HEK293 (cell line): ENCODE measurements around the gene STUB1.
A peak's percentile ranks its signal among the peaks of the same experiment; 100 is the strongest.

Experiments used
- HOXD13 ChIP-seq: sonication (generic); formaldehyde crosslinking; IDR thresholded peaks from 2 replicates; pipeline ENCODE4 v1.8.0; 2022; ENCODE audit warnings: missing genetic modification reagents, borderline replicate concordance
- INSM2 ChIP-seq: fragments of 450-650 bp; formaldehyde crosslinking; IDR thresholded peaks from 2 replicates; pipeline ENCODE4 v1.5.1; 2016; ENCODE audit warnings: missing biosample characterization, missing genetic modification characterization
- MEIS1 ChIP-seq: sonication (generic); formaldehyde crosslinking; IDR thresholded peaks from 2 replicates; pipeline ENCODE4 v1.8.1; 2022; ENCODE audit warnings: missing genetic modification reagents, mild to moderate bottlenecking, borderline replicate concordance
- MZF1 ChIP-seq: fragments of 450-650 bp; formaldehyde crosslinking; IDR thresholded peaks from 2 replicates; pipeline ENCODE4 v1.5.1; 2017; ENCODE audit warnings: missing biosample characterization, missing genetic modification characterization, borderline replicate concordance
- PRDM1 ChIP-seq: fragments of 450-650 bp; formaldehyde crosslinking; IDR thresholded peaks from 2 replicates; pipeline ENCODE4; 2016; ENCODE audit warnings: missing biosample characterization, missing genetic modification characterization
- SALL2 ChIP-seq: fragments of 450-650 bp; formaldehyde crosslinking; IDR thresholded peaks from 2 replicates; pipeline ENCODE4 v1.5.0; 2017; ENCODE audit warnings: missing biosample characterization, mild to moderate bottlenecking, missing genetic modification characterization, borderline replicate concordance
- TCF7L2 ChIP-seq: IDR thresholded peaks from 2 replicates; pipeline ENCODE4 v1.6.1; 2011; ENCODE audit warnings: low read depth, mild to moderate bottlenecking, inconsistent platforms, low read length, moderate library complexity, borderline replicate concordance
- TRIM28 ChIP-seq: IDR thresholded peaks from 2 replicates; pipeline ENCODE4 v1.6.1; 2011; ENCODE audit warnings: low read length, control low read depth, borderline replicate concordance
- ZNF155 ChIP-seq: fragments of 450-650 bp; formaldehyde crosslinking; IDR thresholded peaks from 2 replicates; pipeline ENCODE4 v1.5.1; 2016; ENCODE audit warnings: missing biosample characterization, missing genetic modification characterization
- ZNF169 ChIP-seq: fragments of 450-650 bp; formaldehyde crosslinking; IDR thresholded peaks from 2 replicates; pipeline ENCODE4 v1.5.1; 2016; ENCODE audit warnings: missing biosample characterization, missing genetic modification characterization
- ZNF184 ChIP-seq: fragments of 450-650 bp; IDR thresholded peaks from 2 replicates; pipeline ENCODE4 v1.5.1; 2018; ENCODE audit warnings: missing biosample characterization, mild to moderate bottlenecking, missing genetic modification characterization
- ZNF239 ChIP-seq: fragments of 450-650 bp; formaldehyde crosslinking; IDR thresholded peaks from 2 replicates; pipeline ENCODE4 v1.5.1; 2016; ENCODE audit warnings: missing biosample characterization, missing genetic modification characterization
- ZNF292 ChIP-seq: fragments of 450-650 bp; formaldehyde crosslinking; IDR thresholded peaks from 2 replicates; pipeline ENCODE4 v1.5.1; 2016; ENCODE audit warnings: low read depth, missing biosample characterization, missing genetic modification characterization, borderline replicate concordance
- ZNF302 ChIP-seq: fragments of 450-650 bp; formaldehyde crosslinking; IDR thresholded peaks from 2 replicates; pipeline ENCODE4 v1.5.1; 2016; ENCODE audit warnings: missing biosample characterization, missing genetic modification characterization, low read depth
- ZNF324 ChIP-seq: fragments of 450-650 bp; formaldehyde crosslinking; IDR thresholded peaks from 2 replicates; pipeline ENCODE4 v1.5.1; 2016; ENCODE audit warnings: missing biosample characterization, missing genetic modification characterization
- ZNF354C ChIP-seq: fragments of 450-650 bp; formaldehyde crosslinking; IDR thresholded peaks from 2 replicates; pipeline ENCODE4 v1.5.1; 2016; ENCODE audit warnings: missing biosample characterization, missing genetic modification characterization, low read depth, borderline replicate concordance
- ZNF37A ChIP-seq: fragments of 450-650 bp; IDR thresholded peaks from 2 replicates; pipeline ENCODE4 v1.5.1; 2018; ENCODE audit warnings: missing biosample characterization, missing genetic modification characterization
- ZNF510 ChIP-seq: fragments of 450-650 bp; formaldehyde crosslinking; IDR thresholded peaks from 2 replicates; pipeline ENCODE4 v1.5.1; 2018; ENCODE audit warnings: mild to moderate bottlenecking, missing genetic modification characterization, missing biosample characterization; ENCODE audit not compliant: insufficient replicate concordance
- ZNF514 ChIP-seq: fragments of 450-650 bp; formaldehyde crosslinking; IDR thresholded peaks from 2 replicates; pipeline ENCODE4 v1.5.1; 2016; ENCODE audit warnings: missing biosample characterization, missing genetic modification characterization
- ZNF521 ChIP-seq: fragments of 450-650 bp; formaldehyde crosslinking; IDR thresholded peaks from 2 replicates; pipeline ENCODE4 v1.5.1; 2017; ENCODE audit warnings: missing biosample characterization, mild to moderate bottlenecking, missing genetic modification characterization
- ZNF560 ChIP-seq: fragments of 450-650 bp; formaldehyde crosslinking; IDR thresholded peaks from 2 replicates; pipeline ENCODE4 v1.5.1; 2017; ENCODE audit warnings: missing biosample characterization, missing genetic modification characterization, borderline replicate concordance
- ZNF660 ChIP-seq: fragments of 450-650 bp; IDR thresholded peaks from 2 replicates; pipeline ENCODE4 v1.5.1; 2018; ENCODE audit warnings: missing biosample characterization, mild to moderate bottlenecking, missing genetic modification characterization
- ZNF664 ChIP-seq: fragments of 450-650 bp; formaldehyde crosslinking; IDR thresholded peaks from 2 replicates; pipeline ENCODE4 v1.5.1; 2016; ENCODE audit warnings: missing biosample characterization, missing genetic modification characterization
- ZNF707 ChIP-seq: fragments of 450-650 bp; formaldehyde crosslinking; IDR thresholded peaks from 2 replicates; pipeline ENCODE4 v1.5.1; 2016; ENCODE audit warnings: missing biosample characterization, missing genetic modification characterization
- ZNF777 ChIP-seq: fragments of 450-650 bp; formaldehyde crosslinking; IDR thresholded peaks from 2 replicates; pipeline ENCODE4 v1.5.1; 2017; ENCODE audit warnings: missing biosample characterization, missing genetic modification characterization, borderline replicate concordance
- TF ChIP-seq, protein P1 (sequence below): fragments of 450-650 bp; formaldehyde crosslinking; IDR thresholded peaks from 2 replicates; pipeline ENCODE4 v1.5.1; 2016; ENCODE audit warnings: missing biosample characterization, missing genetic modification characterization
- TF ChIP-seq, protein P2 (sequence below): fragments of 450-650 bp; formaldehyde crosslinking; IDR thresholded peaks from 2 replicates; pipeline ENCODE4 v1.5.1; 2017; ENCODE audit warnings: missing biosample characterization, missing genetic modification characterization
- TF ChIP-seq, protein P3 (sequence below): fragments of 450-650 bp; formaldehyde crosslinking; IDR thresholded peaks from 2 replicates; pipeline ENCODE4 v1.5.1; 2016; ENCODE audit warnings: missing biosample characterization, missing genetic modification characterization
- TF ChIP-seq, protein P4 (sequence below): fragments of 450-650 bp; formaldehyde crosslinking; IDR thresholded peaks from 2 replicates; pipeline ENCODE4 v1.5.1; 2017; ENCODE audit warnings: missing biosample characterization, missing genetic modification characterization
- TF ChIP-seq, protein P5 (sequence below): IDR thresholded peaks from 2 replicates; pipeline ENCODE4 v1.6.1; 2011; ENCODE audit warnings: mild to moderate bottlenecking, low read depth, low read length, borderline replicate concordance

STUB1 gene

DNA sequence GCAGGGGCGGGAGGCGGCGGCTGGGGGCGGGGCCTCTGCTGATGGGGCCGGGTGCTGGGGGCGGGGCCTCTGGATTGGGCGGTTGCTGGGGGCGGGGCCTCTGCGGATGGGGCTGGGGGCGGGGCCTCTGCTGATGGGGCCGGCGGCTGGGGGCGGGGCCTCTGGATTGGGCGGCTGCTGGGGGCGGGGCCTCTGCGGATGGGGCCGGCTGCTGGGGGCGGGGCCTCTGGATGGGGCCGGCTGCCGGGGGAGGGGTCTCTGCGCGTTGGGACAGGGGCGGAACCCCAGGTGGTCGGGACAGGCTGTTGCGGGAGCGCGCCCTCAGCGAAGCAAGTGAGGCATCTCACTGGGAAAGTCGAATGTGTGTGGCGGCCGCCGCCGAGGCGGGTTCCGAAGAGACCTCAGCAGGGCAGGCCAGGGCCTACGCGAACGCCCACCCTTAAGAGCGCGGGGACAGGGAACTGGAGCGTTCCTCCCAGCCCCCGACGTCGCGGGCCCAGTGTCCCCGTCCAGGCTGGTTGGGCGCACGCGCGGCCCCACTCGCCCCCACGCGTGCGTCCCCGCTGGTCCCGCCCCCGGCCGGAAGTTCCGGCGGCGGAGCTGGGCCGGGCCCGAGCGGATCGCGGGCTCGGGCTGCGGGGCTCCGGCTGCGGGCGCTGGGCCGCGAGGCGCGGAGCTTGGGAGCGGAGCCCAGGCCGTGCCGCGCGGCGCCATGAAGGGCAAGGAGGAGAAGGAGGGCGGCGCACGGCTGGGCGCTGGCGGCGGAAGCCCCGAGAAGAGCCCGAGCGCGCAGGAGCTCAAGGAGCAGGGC lies at the start of gene STUB1 (continued):
- TF ChIP-seq ZNF324 (tag by site-specific recombination) (peak; percentile 71; the same call in 1 of the 2 replicates), HOXD13 (CRISPR knock-in tag) (no peak), ZNF560 (tag by site-specific recombination) (no peak), ZNF707 (tag by site-specific recombination) (no peak), ZNF521 (tag by site-specific recombination) (no peak), INSM2 (tag by site-specific recombination) (no peak), ZNF239 (no peak), ZNF302 (tag by site-specific recombination) (no peak), ZNF169 (no peak), TRIM28 (no peak), ZNF184 (no peak), PRDM1 (no peak), ZNF292 (tag by site-specific recombination) (no peak), ZNF37A (tag by site-specific recombination) (no peak), SALL2 (tag by site-specific recombination) (no peak), MEIS1 (CRISPR knock-in tag) (no peak), ZNF660 (peak; percentile 56; the same call in 1 of the 2 replicates), ZNF510 (no peak), ZNF514 (tag by site-specific recombination) (no peak), ZNF777 (tag by site-specific recombination) (peak; percentile 81; the same call in 1 of the 2 replicates), ZNF354C (tag by site-specific recombination) (no peak), ZNF664 (no peak), MZF1 (tag by site-specific recombination) (no peak), ZNF155 (tag by site-specific recombination) (no peak), TCF7L2 (no peak)
- TF ChIP-seq, protein P1, sequence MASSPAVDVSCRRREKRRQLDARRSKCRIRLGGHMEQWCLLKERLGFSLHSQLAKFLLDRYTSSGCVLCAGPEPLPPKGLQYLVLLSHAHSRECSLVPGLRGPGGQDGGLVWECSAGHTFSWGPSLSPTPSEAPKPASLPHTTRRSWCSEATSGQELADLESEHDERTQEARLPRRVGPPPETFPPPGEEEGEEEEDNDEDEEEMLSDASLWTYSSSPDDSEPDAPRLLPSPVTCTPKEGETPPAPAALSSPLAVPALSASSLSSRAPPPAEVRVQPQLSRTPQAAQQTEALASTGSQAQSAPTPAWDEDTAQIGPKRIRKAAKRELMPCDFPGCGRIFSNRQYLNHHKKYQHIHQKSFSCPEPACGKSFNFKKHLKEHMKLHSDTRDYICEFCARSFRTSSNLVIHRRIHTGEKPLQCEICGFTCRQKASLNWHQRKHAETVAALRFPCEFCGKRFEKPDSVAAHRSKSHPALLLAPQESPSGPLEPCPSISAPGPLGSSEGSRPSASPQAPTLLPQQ (tag by site-specific recombination): peak; percentile 47
- TF ChIP-seq, protein P2, sequence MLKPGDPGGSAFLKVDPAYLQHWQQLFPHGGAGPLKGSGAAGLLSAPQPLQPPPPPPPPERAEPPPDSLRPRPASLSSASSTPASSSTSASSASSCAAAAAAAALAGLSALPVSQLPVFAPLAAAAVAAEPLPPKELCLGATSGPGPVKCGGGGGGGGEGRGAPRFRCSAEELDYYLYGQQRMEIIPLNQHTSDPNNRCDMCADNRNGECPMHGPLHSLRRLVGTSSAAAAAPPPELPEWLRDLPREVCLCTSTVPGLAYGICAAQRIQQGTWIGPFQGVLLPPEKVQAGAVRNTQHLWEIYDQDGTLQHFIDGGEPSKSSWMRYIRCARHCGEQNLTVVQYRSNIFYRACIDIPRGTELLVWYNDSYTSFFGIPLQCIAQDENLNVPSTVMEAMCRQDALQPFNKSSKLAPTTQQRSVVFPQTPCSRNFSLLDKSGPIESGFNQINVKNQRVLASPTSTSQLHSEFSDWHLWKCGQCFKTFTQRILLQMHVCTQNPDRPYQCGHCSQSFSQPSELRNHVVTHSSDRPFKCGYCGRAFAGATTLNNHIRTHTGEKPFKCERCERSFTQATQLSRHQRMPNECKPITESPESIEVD: no peak
- TF ChIP-seq, protein P3, sequence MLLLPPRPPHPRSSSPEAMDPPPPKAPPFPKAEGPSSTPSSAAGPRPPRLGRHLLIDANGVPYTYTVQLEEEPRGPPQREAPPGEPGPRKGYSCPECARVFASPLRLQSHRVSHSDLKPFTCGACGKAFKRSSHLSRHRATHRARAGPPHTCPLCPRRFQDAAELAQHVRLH (tag by site-specific recombination): no peak
- TF ChIP-seq, protein P4, sequence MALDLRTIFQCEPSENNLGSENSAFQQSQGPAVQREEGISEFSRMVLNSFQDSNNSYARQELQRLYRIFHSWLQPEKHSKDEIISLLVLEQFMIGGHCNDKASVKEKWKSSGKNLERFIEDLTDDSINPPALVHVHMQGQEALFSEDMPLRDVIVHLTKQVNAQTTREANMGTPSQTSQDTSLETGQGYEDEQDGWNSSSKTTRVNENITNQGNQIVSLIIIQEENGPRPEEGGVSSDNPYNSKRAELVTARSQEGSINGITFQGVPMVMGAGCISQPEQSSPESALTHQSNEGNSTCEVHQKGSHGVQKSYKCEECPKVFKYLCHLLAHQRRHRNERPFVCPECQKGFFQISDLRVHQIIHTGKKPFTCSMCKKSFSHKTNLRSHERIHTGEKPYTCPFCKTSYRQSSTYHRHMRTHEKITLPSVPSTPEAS (tag by site-specific recombination): no peak
- TF ChIP-seq, protein P5, sequence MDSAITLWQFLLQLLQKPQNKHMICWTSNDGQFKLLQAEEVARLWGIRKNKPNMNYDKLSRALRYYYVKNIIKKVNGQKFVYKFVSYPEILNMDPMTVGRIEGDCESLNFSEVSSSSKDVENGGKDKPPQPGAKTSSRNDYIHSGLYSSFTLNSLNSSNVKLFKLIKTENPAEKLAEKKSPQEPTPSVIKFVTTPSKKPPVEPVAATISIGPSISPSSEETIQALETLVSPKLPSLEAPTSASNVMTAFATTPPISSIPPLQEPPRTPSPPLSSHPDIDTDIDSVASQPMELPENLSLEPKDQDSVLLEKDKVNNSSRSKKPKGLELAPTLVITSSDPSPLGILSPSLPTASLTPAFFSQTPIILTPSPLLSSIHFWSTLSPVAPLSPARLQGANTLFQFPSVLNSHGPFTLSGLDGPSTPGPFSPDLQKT: peak; percentile 49; the same call in 1 of the 2 replicates
